HepG2 (cell line): ENCODE measurements around the gene BABAM1. TPM values are rescaled to one million over a fixed set of nuclear protein-coding genes. Genes with fewer than 3 reads are reported as not detected.

Experiments used
- ATAC-seq: fragments of 200-7000 bp; cut with Tn5 transposase; 3 replicates; pipeline ENCODE4 v1.9.1; 2020; ENCODE audit warnings: mild to moderate bottlenecking, moderate library complexity
- BruUV-seq: library from RNA; stranded (reverse); fragments of 400-500 nt; replicated peaks from 2 replicates; lab custom pipeline; 2021; lab: Mats Ljungman, UMichigan
- CTCF ChIA-PET: fragments of 300-600 bp; formaldehyde crosslinking; extraction: SDS; loops from one replicate; lab custom pipeline; 2021; ENCODE audit warnings: low total read pairs, inconsistent platforms, low intra/inter-chr PET ratio; lab: Yijun Ruan, JAX
- POLR2A ChIA-PET: fragments of 350-600 bp; sonication (Branson Sonifier 250); formaldehyde crosslinking; loops from one replicate; lab custom pipeline; 2020; ENCODE audit warnings: antibody characterized with exemption, inconsistent platforms; lab: Yijun Ruan, JAX
- DNase-seq: peaks from one replicate; pipeline ENCODE4 v3.0.0-alpha.2; 2015; ENCODE audit warnings: low spot score
- FAIRE-seq: peaks from 3 replicates; lab custom pipeline; 2011; peaks lifted over from hg19 to GRCh38; lab: Jason Lieb, UNC
- H2AFZ ChIP-seq: one replicate; pipeline ENCODE4 v1.6.1; 2011; ENCODE audit warnings: low read length, inconsistent platforms
- H3K27ac ChIP-seq: fragments of 300-600 bp; 3 replicates; pipeline ENCODE4 v1.8.0; 2011; ENCODE audit warnings: mixed run types, mild to moderate bottlenecking, mixed read lengths, low read length, inconsistent platforms; ENCODE audit not compliant: insufficient read depth; ENCODE audit errors: extremely low read length
- H3K27me3 ChIP-seq, 2 experiments: fragments of 200-600 bp in 1 of 2; 2 replicates in 1 of 2; 3 replicates in 1 of 2; pipeline versions ENCODE4 v1.6.0 to v1.8.0; 2011; ENCODE audit warnings: low read length in 2 of 2, mild to moderate bottlenecking in 2 of 2, moderate library complexity in 2 of 2, inconsistent platforms in 1 of 2; ENCODE audit not compliant: insufficient read depth in 2 of 2, control insufficient read depth in 1 of 2
- H3K36me3 ChIP-seq, 2 experiments: fragments of 200-600 bp in 1 of 2; replicated peaks in 1 of 2; 2 replicates in 1 of 2; 3 replicates in 1 of 2; pipeline versions ENCODE4 v1.5.1 to v1.8.0; 2011; ENCODE audit warnings: low read length in 2 of 2, inconsistent platforms in 1 of 2; ENCODE audit not compliant: insufficient read depth in 2 of 2, control insufficient read depth in 1 of 2
- H3K4me1 ChIP-seq: 2 replicates; pipeline ENCODE4 v1.5.1; 2012; ENCODE audit warnings: low read length, inconsistent platforms; ENCODE audit not compliant: insufficient read depth
- H3K4me2 ChIP-seq: 2 replicates; pipeline ENCODE4 v1.6.0; 2011; ENCODE audit warnings: low read depth, low read length, inconsistent platforms
- H3K4me3 ChIP-seq, 3 experiments: fragments of 200-600 bp in 1 of 3; sonication (generic), shearing (Covaris generic) in 1 of 3; replicated peaks in 1 of 3; 2 replicates each; pipeline ENCODE4 v1.5.1; 2011 to 2016; ENCODE audit warnings: low read length in 3 of 3, inconsistent platforms in 2 of 3, low read depth in 2 of 3, mild to moderate bottlenecking in 2 of 3, control low read depth in 1 of 3, mixed read lengths in 1 of 3; ENCODE audit not compliant: insufficient read depth in 1 of 3
- H3K79me2 ChIP-seq: one replicate; pipeline ENCODE4 v1.6.1; 2011; ENCODE audit warnings: low read length, inconsistent platforms; ENCODE audit not compliant: insufficient read depth
- H3K9ac ChIP-seq: 2 replicates; pipeline ENCODE4 v1.6.0; 2011; ENCODE audit warnings: mild to moderate bottlenecking, low read depth, low read length, inconsistent platforms; ENCODE audit not compliant: insufficient read depth
- H3K9me3 ChIP-seq: 2 replicates; pipeline ENCODE4 v1.5.1; 2012; ENCODE audit warnings: mild to moderate bottlenecking, low read length
- H4K20me1 ChIP-seq: 2 replicates; pipeline ENCODE4 v1.6.0; 2011; ENCODE audit warnings: inconsistent platforms, mild to moderate bottlenecking, low read length, moderate library complexity; ENCODE audit not compliant: insufficient read depth
- AGO2 ChIP-seq: fragments of 200-400 bp; formaldehyde crosslinking; optimal IDR thresholded peaks from 2 replicates; pipeline ENCODE3; 2017; ENCODE audit warnings: mild to moderate bottlenecking, low read depth, low read length, moderate library complexity
- DNMT1 ChIP-seq: sonication (generic); formaldehyde crosslinking; IDR thresholded peaks from 2 replicates; pipeline ENCODE4 v1.5.1; 2020; ENCODE audit warnings: mild to moderate bottlenecking, missing genetic modification reagents
- NFE2 ChIP-seq: sonication (generic); formaldehyde crosslinking; IDR thresholded peaks from 2 replicates; pipeline ENCODE4 v1.4.0; 2020; ENCODE audit warnings: missing genetic modification reagents
- SALL1 ChIP-seq: sonication (generic); formaldehyde crosslinking; IDR thresholded peaks from 2 replicates; pipeline ENCODE4 v1.8.0; 2022; ENCODE audit warnings: mild to moderate bottlenecking, missing genetic modification reagents
- ZHX1 ChIP-seq: sonication (generic); formaldehyde crosslinking; IDR thresholded peaks from 2 replicates; pipeline ENCODE4 v1.8.1; 2022; ENCODE audit warnings: low read depth, mild to moderate bottlenecking, missing genetic modification reagents
- ZNF326 ChIP-seq: sonication (generic); formaldehyde crosslinking; IDR thresholded peaks from 2 replicates; pipeline ENCODE4 v1.4.0; 2020; ENCODE audit warnings: missing genetic modification reagents, borderline replicate concordance
- WGBS: methylation state at CpG from one replicate; pipeline ENCODE4 v1.1.6; 2017; ENCODE audit warnings: low lambda C conversion rate; 5-methylcytosine and 5-hydroxymethylcytosine counted together
- in situ Hi-C: cut with HindIII; loops from 2 replicates; pipeline ENCODE4 v1.10.0; 2017; ENCODE audit warnings: low pct_unique_long_range_greater_than_20kb; ENCODE audit not compliant: extremely low pct_ligation_motif_present
- intact Hi-C: fragments of 100-400 bp; cut with micrococcal nuclease; formaldehyde crosslinking; loops from one replicate; pipeline ENCODE4 v1.10.0; 2022; ENCODE audit not compliant: unreplicated experiment
- polyA plus RNA-seq, 8 experiments: library from polyadenylated mRNA; depleted of rRNA in 3 of 8; stranded (reverse) in 7 of 8; unstranded in 1 of 8; fragments of >200 nt; fragmentation: Illumina TruSeq in 4 of 8; extraction: Trizol in 4 of 8; gene quantifications; 2 replicates each; pipeline versions ENCODE4 v1.2.1 to v1.2.3, GENCODE V29; 2011 to 2016; ENCODE audit warnings: low read depth in 4 of 8, missing spikeins in 1 of 8, mixed read lengths in 1 of 8; ENCODE audit not compliant: insufficient read depth in 1 of 8
- total RNA-seq, 5 experiments: library from RNA; depleted of rRNA; stranded (reverse); fragments of >200 nt; fragmentation: Illumina TruSeq; extraction: Trizol; gene quantifications; 2 replicates each; pipeline ENCODE4 v1.2.3, GENCODE V29; 2016; ENCODE audit warnings: low read depth in 1 of 5
- TF ChIP-seq, protein P1 (sequence below): sonication (generic); formaldehyde crosslinking; IDR thresholded peaks from 2 replicates; pipeline ENCODE4 v1.4.0; 2020; ENCODE audit warnings: missing genetic modification reagents

BABAM1 gene
- total and polyA plus RNA-seq, 2 of the 13 experiments (the other 11 are each of a cell fraction or from before 2014, with no cell fraction given), result 70.0 to 82.0 TPM

DNA sequence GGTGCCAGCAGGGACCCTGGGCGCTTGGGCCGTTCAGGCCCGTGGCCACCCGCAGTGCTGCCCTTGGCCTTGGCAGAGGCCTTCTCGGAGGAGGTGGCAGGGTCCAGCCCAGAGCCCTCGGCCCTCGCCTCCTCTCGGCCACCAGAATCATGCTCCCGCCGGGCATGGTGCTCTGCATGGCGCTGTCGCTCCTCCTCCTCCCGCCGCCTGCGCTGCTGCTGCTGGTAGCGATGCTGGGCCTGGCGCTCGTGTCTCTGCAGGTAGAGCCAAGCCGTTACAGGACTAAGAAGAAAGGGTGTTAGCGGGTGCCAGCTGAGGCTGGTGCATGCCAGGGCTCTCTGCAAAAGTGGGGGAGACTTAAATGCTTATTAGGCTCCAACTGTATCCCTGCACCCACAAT is 57.9 kb downstream of the BABAM1 start:
- in situ Hi-C loops, result no loop called here
- DNase-seq (no peak), FAIRE-seq (no peak)

More for the DNA sequence above, 57.9 kb downstream of the BABAM1 start:
- no peak for TF ChIP-seq ZHX1 (CRISPR knock-in tag)
- TF ChIP-seq AGO2, result peak; percentile 34
- TF ChIP-seq SALL1, result no peak
- TF ChIP-seq, protein P1, sequence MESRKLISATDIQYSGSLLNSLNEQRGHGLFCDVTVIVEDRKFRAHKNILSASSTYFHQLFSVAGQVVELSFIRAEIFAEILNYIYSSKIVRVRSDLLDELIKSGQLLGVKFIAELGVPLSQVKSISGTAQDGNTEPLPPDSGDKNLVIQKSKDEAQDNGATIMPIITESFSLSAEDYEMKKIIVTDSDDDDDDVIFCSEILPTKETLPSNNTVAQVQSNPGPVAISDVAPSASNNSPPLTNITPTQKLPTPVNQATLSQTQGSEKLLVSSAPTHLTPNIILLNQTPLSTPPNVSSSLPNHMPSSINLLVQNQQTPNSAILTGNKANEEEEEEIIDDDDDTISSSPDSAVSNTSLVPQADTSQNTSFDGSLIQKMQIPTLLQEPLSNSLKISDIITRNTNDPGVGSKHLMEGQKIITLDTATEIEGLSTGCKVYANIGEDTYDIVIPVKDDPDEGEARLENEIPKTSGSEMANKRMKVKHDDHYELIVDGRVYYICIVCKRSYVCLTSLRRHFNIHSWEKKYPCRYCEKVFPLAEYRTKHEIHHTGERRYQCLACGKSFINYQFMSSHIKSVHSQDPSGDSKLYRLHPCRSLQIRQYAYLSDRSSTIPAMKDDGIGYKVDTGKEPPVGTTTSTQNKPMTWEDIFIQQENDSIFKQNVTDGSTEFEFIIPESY, result peak; percentile 65; the same call in 1 of the 2 replicates
- no peak for TF ChIP-seq ZNF326 (CRISPR knock-in tag)
- no peak for TF ChIP-seq NFE2 (CRISPR knock-in tag)
- no peak for TF ChIP-seq DNMT1 (CRISPR knock-in tag)
- POLR2A ChIA-PET, result no interaction called here
- Histone ChIP-seq H3K9ac (no peak overlapping the region), H3K27me3 (no peaks in the 10 kb centered on the region), H4K20me1 (no peaks in the 10 kb centered on the region), H2AFZ (no peak overlapping the region), H3K9me3 (no peaks in the 10 kb centered on the region), H3K4me2 (no peak overlapping the region), H3K4me3 (no peak overlapping the region), H3K4me1 (no peaks in the 10 kb centered on the region), H3K27ac (no peak overlapping the region), H3K36me3 (peaks cover 3 to 15% of the 10 kb centered on the region in 2 experiments; a peak in 2 of 5 replicates), H3K79me2 (no peaks in the 10 kb centered on the region)
- 97% methylated on average over 14 of the region's 20 CpGs for WGBS
- no peak for ATAC-seq
- intact Hi-C loops, result no loop called here
- no TSS peak for BruUV-seq
- CTCF ChIA-PET, result no interaction called here
